Stomach (tissue), 4 donors: ENCODE results near the gene PCSK1N.

ENCODE experiments used
- CTCF ChIP-seq, 7 experiments: fragments of 450-650 bp in 4 of 7; fragments of 200-600 bp in 3 of 7; sonication (generic) in 3 of 7; IDR thresholded peaks; one replicate each; pipeline ENCODE4 v1.5.1; 2016 to 2019; ENCODE audit warnings: antibody characterized with exemption in 7 of 7, control low read depth in 2 of 7, mild to moderate bottlenecking in 1 of 7
- EP300 ChIP-seq: sonication (generic); formaldehyde crosslinking; IDR thresholded peaks from one replicate; pipeline ENCODE4 v1.6.1; 2017; ENCODE audit warnings: antibody characterized with exemption

GRCh38 chrX:48794911-48795515, 40.4 kb downstream of the PCSK1N start:
- TF ChIP-seq CTCF (IDR thresholded peaks at IDR 0.05) (no peak), EP300 (no peak)
